ENCODE data around the gene GIGYF2. TPM values are rescaled to one million over a fixed set of nuclear protein-coding genes. Genes with fewer than 3 reads are reported as not detected.
A peak's percentile ranks its signal among the peaks of the same experiment; 100 is the strongest.

The GIGYF2 gene
- total RNA-seq, 1 donor from 2014 or later = 70.5 TPM

DNA sequence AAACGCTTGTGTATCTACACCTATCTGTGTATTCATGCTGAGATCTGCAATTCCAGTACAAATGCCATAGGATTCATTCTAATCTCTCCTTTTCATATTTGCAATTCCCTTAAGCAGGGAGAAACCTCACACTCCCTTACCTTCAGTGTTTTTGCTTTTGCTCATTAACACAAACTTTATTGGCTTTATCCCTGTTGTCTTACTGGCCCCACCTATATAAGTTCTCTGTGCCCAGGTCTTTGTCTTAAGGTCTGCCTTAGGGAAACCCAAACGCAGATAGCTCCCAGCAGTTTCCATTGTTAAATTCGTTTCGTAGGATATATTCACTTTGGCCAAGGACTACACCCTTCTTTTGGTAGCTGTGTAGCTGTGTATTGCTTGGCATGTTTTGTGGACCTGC is 169.0 kb downstream of the GIGYF2 start:
- no peak for ATAC-seq
- H3K4me3 ChIP-seq = no peak overlapping the region
- no peaks in the 10 kb centered on the region for H3K4me1 ChIP-seq
- H3K27me3 ChIP-seq = no peaks in the 10 kb centered on the region
- no peak for DNase-seq
- TF ChIP-seq, protein P1, sequence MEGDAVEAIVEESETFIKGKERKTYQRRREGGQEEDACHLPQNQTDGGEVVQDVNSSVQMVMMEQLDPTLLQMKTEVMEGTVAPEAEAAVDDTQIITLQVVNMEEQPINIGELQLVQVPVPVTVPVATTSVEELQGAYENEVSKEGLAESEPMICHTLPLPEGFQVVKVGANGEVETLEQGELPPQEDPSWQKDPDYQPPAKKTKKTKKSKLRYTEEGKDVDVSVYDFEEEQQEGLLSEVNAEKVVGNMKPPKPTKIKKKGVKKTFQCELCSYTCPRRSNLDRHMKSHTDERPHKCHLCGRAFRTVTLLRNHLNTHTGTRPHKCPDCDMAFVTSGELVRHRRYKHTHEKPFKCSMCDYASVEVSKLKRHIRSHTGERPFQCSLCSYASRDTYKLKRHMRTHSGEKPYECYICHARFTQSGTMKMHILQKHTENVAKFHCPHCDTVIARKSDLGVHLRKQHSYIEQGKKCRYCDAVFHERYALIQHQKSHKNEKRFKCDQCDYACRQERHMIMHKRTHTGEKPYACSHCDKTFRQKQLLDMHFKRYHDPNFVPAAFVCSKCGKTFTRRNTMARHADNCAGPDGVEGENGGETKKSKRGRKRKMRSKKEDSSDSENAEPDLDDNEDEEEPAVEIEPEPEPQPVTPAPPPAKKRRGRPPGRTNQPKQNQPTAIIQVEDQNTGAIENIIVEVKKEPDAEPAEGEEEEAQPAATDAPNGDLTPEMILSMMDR (IDR thresholded peaks at IDR 0.05) = no peak
- H3K36me3 ChIP-seq = peaks cover 5% of the 10 kb centered on the region
- H3K9me3 ChIP-seq = no peaks in the 10 kb centered on the region
- intact Hi-C loops (cut with DNase I) = no loop called here
- no peak overlapping the region for H3K27ac ChIP-seq

DNA sequence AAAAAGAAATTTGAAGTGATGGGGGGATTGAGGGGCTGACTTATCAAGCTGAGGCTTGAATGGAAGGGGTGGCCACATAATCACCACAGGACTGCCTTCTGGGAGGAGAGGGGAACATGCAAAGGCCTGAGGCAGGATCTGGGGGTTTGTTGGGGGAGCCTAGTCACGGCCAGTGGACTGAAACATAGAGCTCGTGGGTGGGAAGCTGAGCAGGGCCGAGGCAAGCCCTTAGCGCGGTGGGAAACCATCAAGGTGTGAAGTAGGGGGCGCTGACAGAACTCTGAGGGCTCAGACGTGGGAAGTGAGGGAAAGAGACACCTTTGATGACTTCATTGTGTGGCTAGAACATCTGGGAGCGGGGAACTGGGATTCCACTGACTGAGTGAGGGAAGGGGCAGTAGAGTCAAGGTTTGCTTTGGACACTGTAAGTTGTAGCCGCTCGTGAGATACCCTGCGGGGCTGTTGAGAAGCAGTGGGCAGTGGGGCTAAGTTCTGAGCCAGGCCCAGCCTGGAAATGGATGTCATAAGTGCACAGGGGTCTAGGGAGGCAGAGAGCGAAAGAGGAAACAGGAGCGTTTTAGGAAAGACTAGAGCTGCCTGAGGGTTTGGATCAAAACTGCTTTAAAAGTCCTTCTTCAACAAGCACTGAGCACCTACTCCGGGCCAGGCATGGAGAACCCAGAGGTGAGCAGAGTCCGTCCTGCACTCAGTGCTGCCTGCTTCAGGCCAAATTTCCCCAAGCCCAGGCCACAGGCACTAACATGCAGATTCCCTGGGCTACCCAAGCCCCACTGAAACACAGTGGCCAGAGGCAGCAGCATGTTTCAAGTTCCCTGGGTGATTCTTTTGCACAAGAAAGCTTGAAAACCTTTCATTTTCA is 172.2 kb downstream of the GIGYF2 start:
- DNase-seq = no peak
- no peak for ATAC-seq
- Histone ChIP-seq H3K4me1 (no peaks in the 10 kb centered on the region), H3K27me3 (no peaks in the 10 kb centered on the region), H3K27ac (no peak overlapping the region), H3K36me3 (no peaks in the 10 kb centered on the region), H3K9me3 (no peaks in the 10 kb centered on the region), H3K4me3 (no peak overlapping the region)
- TF ChIP-seq, protein P1 (IDR thresholded peaks at IDR 0.05) = no peak
- intact Hi-C loops (cut with DNase I) = no loop called here

DNA sequence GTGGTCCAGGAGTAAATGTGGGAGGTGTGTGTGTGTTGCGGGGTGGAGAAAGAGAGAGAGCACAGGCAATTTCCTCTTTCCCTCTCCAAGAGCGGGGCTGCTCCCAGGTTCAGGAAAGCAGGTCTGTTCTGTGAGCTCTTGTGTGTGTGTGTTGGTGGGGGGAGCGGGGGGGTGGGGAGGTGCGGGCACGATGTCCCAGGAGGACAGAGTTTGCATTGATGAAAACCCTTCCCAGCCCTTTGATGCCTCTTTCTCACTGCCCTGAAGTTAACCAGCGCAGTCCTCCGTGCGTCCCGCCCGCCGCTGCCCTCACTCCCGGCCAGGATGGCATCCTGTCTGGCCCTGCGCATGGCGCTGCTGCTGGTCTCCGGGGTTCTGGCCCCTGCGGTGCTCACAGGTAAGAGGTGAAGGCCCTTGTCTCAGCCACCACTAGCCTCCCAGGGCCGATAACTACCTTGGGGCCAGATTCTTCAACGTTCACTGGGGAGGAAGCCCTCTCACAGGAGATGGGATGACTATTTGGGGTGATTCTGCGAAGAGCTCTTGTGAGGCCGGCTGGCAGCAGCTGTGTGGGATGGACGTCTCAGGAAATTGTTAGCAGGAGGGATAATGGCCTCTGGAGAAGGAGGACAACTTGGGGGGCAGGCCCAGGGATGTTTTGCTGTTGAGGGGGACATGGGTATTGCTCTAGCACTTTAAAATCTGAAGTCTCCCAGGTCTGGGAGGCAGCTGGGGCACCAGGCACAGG is 173.1 kb downstream of the GIGYF2 start, which contains the start of gene SNORC:
Gene SNORC, plus strand, starts transcription at position 247 of the 748 bp plus-strand sequence. Its CDS starts 78 bp downstream, at position 325.
- TF ChIP-seq, protein P1 (IDR thresholded peaks at IDR 0.05) = no peak
- Histone ChIP-seq H3K27ac (no peak within 1 kb of the TSS), H3K36me3 (no peaks in the 10 kb centered on the region), H3K4me1 (no peaks in the 10 kb centered on the region), H3K4me3 (no peak within 1 kb of the TSS), H3K27me3 (peaks cover 7% of the 10 kb centered on the region), H3K9me3 (no peaks in the 10 kb centered on the region)
- intact Hi-C loops (cut with DNase I) = no loop called here
- DNase-seq (peak; percentile 40), ATAC-seq (no peak)

DNA sequence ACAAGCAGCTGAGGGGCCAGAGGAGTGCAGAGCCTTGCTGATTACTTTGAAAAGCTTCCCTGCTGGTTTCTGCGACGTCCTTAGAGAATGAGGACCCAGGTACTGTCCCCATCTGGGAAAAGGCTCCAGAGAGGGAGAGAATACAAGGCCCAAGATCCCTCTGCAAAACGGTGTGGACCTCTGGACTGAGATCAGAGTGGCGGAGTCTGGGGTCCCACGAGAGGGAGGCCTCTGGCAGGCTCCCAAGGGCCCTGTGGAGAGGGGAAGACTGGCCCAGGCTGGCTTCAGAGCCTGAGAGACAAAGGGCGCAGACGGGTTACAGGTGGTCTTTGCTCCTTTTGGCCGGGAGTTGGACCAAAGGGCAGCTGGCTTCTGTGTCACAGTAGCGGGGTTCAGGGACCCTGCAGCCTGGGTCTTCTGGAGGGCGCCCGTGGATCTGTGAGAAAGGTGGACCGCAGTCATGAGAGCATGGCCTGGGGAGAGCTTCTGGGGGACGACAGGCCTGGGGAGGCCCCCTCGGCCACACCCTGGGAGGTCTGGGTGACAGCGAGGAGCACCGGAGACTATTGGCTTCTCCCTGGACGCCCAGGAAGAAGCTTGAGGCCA is 173.7 kb downstream of the GIGYF2 start:
- intact Hi-C loops (cut with DNase I) = no loop called here
- peak; percentile 50 for DNase-seq
- ATAC-seq = no peak
- no peaks in the 10 kb centered on the region for H3K9me3 ChIP-seq
- no peak overlapping the region for H3K4me3 ChIP-seq
- no peak overlapping the region for H3K27ac ChIP-seq
- peaks cover 3% of the 10 kb centered on the region for H3K4me1 ChIP-seq
- H3K36me3 ChIP-seq = no peaks in the 10 kb centered on the region
- peaks cover 14% of the 10 kb centered on the region for H3K27me3 ChIP-seq
- TF ChIP-seq, protein P1 (IDR thresholded peaks at IDR 0.05) = no peak

DNA sequence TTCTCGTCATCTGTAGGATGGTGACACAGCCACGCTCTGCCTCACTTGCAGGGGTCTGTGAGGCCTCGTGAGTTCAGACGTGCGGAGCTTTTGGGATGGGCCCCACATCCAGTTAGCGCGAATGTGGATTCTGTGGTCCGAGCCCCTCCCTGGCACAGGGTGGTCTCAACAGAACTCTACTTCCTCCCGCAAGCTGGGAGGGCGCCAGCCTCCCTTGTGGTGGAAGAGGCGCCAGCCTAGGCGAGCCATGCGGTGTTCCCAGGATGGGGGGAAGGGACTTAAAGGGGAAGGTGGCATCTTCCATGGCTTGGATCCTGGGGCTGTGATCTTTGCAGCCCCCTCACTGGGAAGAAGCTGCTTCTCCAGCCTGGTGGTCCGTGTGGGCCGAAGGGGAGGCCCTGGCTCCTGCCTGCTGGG is 174.3 kb downstream of the GIGYF2 start:
- Histone ChIP-seq H3K9me3 (no peaks in the 10 kb centered on the region), H3K27me3 (peaks cover 19% of the 10 kb centered on the region), H3K27ac (no peak overlapping the region), H3K4me3 (no peak overlapping the region), H3K36me3 (no peaks in the 10 kb centered on the region), H3K4me1 (peaks cover 4% of the 10 kb centered on the region)
- ATAC-seq (no peak), DNase-seq (no peak)
- intact Hi-C loops (cut with DNase I) = no loop called here
- TF ChIP-seq, protein P1 (IDR thresholded peaks at IDR 0.05) = no peak
